GM23248 (cell line): ENCODE results near the gene VASP. TPM values are rescaled to one million over a fixed set of nuclear protein-coding genes. Genes with fewer than 3 reads are reported as not detected.
A peak's percentile ranks its signal among the peaks of the same experiment; 100 is the strongest.

ENCODE experiments used
- DNase-seq: peaks from one replicate; pipeline ENCODE4 v3.0.0-alpha.2; 2015
- H2AFZ ChIP-seq: fragments of 200-600 bp; sonication (generic); 2 replicates; pipeline ENCODE4 v1.6.1; 2016; ENCODE audit warnings: antibody characterized with exemption
- H3F3A ChIP-seq: fragments of 200-600 bp; sonication (generic); 2 replicates; pipeline ENCODE4 v1.6.1; 2016; ENCODE audit warnings: mild to moderate bottlenecking, antibody characterized with exemption, mixed run types; ENCODE audit not compliant: insufficient read depth
- H3K27ac ChIP-seq: fragments of 200-600 bp; sonication (generic); 2 replicates; pipeline ENCODE4 v1.5.1; 2016; ENCODE audit warnings: mild to moderate bottlenecking
- H3K27me3 ChIP-seq: fragments of 200-600 bp; sonication (generic); replicated peaks from 2 replicates; pipeline ENCODE4 v1.6.1; 2016; ENCODE audit warnings: mild to moderate bottlenecking; ENCODE audit not compliant: insufficient read depth
- H3K36me3 ChIP-seq: fragments of 200-600 bp; sonication (generic); 2 replicates; pipeline ENCODE4 v1.6.1; 2016; ENCODE audit warnings: low read depth, mild to moderate bottlenecking
- H3K4me1 ChIP-seq: fragments of 200-600 bp; sonication (generic); 2 replicates; pipeline ENCODE4 v1.6.1; 2016; ENCODE audit warnings: mild to moderate bottlenecking; ENCODE audit not compliant: insufficient read depth
- H3K4me2 ChIP-seq: fragments of 200-600 bp; sonication (generic); one replicate; pipeline ENCODE4 v1.6.1; 2016; ENCODE audit warnings: mild to moderate bottlenecking; ENCODE audit not compliant: unreplicated experiment
- H3K4me3 ChIP-seq: fragments of 200-600 bp; sonication (generic); 2 replicates; pipeline ENCODE4 v1.5.1; 2016; ENCODE audit warnings: mild to moderate bottlenecking
- H3K79me2 ChIP-seq: fragments of 200-600 bp; sonication (generic); 2 replicates; pipeline ENCODE4 v1.6.1; 2016; ENCODE audit warnings: mild to moderate bottlenecking; ENCODE audit not compliant: insufficient read depth
- H3K9ac ChIP-seq: fragments of 200-600 bp; sonication (generic); 2 replicates; pipeline ENCODE4 v1.6.1; 2016; ENCODE audit warnings: mild to moderate bottlenecking
- H3K9me2 ChIP-seq: fragments of 200-600 bp; sonication (generic); 2 replicates; pipeline ENCODE4 v1.6.1; 2016; ENCODE audit warnings: mixed run types, mild to moderate bottlenecking, moderate library complexity; ENCODE audit not compliant: insufficient read depth
- H3K9me3 ChIP-seq: fragments of 200-600 bp; sonication (generic); one replicate; pipeline ENCODE4 v1.6.1; 2017; ENCODE audit warnings: low read depth
- H4K20me1 ChIP-seq: fragments of 200-600 bp; sonication (generic); 2 replicates; pipeline ENCODE4 v1.6.0; 2016; ENCODE audit not compliant: insufficient read depth
- EZH2 ChIP-seq: fragments of 200-600 bp; sonication (generic); IDR thresholded peaks from 2 replicates; pipeline ENCODE4 v1.6.1; 2018; ENCODE audit warnings: antibody characterized with exemption, mild to moderate bottlenecking; ENCODE audit not compliant: insufficient read depth, poor library complexity, severe bottlenecking
- EZH2phosphoT487 ChIP-seq: fragments of 200-600 bp; sonication (generic); IDR thresholded peaks from 2 replicates; pipeline ENCODE4 v1.6.1; 2018; ENCODE audit warnings: antibody characterized with exemption, moderate library complexity, mild to moderate bottlenecking, low read depth; ENCODE audit not compliant: insufficient read depth
- WGBS, 2 experiments: methylation state at CpG; one replicate each; pipeline ENCODE4 v1.1.6; 2015 to 2017; ENCODE audit warnings: low lambda C conversion rate in 2 of 2, low coverage in 1 of 2; ENCODE audit errors: missing lambda C conversion rate in 2 of 2; 5-methylcytosine and 5-hydroxymethylcytosine counted together
- in situ Hi-C: fragments of 300-500 bp; cut with MboI; formaldehyde crosslinking; loops from 2 replicates; pipeline ENCODE4 v1.15.0; 2020
- polyA plus RNA-seq: library from polyadenylated mRNA; unstranded; fragments of >200 nt; fragmentation: Nextera tagmentation; extraction: Ambion mirVana; gene quantifications from 2 replicates; pipeline ENCODE4 v1.2.1, GENCODE V29; 2016
- total RNA-seq: library from RNA; depleted of rRNA; stranded (reverse); fragments of >200 nt; shearing (Covaris generic); gene quantifications from 2 replicates; pipeline ENCODE4 v1.2.3, GENCODE V29; 2014

The VASP gene
- total and polyA plus RNA-seq, 2 experiments from 2014 or later = 31.9 to 135 TPM

GRCh38 chr19:45463241-45463640 lies 44.0 kb upstream of the VASP start:
- no peak for TF ChIP-seq EZH2
- TF ChIP-seq EZH2phosphoT487 = no peak
- no peak overlapping the region for H3K27ac ChIP-seq
- 90 to 96% methylated on average over 4 of the region's 4 CpGs for WGBS, 2 experiments

DNA sequence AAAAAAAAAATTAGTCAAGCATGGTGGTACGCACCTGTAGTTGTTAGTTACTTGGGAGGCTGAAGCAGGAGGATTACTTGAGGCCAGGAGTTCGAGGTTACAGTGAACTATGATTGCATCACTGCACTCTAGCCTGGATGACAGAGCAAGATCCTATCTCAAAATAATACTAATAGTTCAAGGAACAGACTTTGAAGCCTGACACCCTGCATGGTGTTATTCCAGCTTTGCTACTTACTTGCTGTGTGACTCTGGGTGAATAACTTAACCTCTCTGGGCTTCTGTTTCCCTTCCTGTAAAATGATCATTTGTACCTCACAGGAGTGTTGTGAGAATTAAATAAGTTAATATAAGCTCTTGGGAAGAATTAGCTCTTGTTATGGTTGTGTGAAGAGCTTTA lies 43.0 kb upstream of the VASP start:
- no peak overlapping the region for H3K4me2 ChIP-seq
- peaks cover 8% of the 10 kb centered on the region; the same call in 1 of the 2 replicates for H3K79me2 ChIP-seq
- H3K36me3 ChIP-seq = no peaks in the 10 kb centered on the region
- no peaks in the 10 kb centered on the region; the same call in 1 of the 2 replicates for H3F3A ChIP-seq
- H3K27me3 ChIP-seq = no peaks in the 10 kb centered on the region
- no peaks in the 10 kb centered on the region for H3K9me3 ChIP-seq
- H3K4me1 ChIP-seq = no peaks in the 10 kb centered on the region
- H4K20me1 ChIP-seq = no peaks in the 10 kb centered on the region
- no peak overlapping the region for H3K9ac ChIP-seq
- TF ChIP-seq EZH2 (no peak), EZH2phosphoT487 (no peak)
- no peak for DNase-seq
- no peak overlapping the region for H2AFZ ChIP-seq
- H3K4me3 ChIP-seq = no peak overlapping the region
- H3K27ac ChIP-seq = no peak overlapping the region
- 96 to 98% methylated on average over 2 of the region's 2 CpGs for WGBS, 2 experiments
- H3K9me2 ChIP-seq = no peaks in the 10 kb centered on the region
- in situ Hi-C loops = no loop called here

More at GRCh38 chr19:45463241-45463640, 44.0 kb upstream of the VASP start:
- Histone ChIP-seq H2AFZ (no peak overlapping the region), H3K79me2 (peaks cover 3% of the 10 kb centered on the region; the same call in 1 of the 2 replicates), H3K4me1 (no peaks in the 10 kb centered on the region), H3K9me2 (no peaks in the 10 kb centered on the region), H3F3A (no peaks in the 10 kb centered on the region; the same call in 1 of the 2 replicates), H4K20me1 (no peaks in the 10 kb centered on the region), H3K9ac (no peak overlapping the region), H3K4me2 (no peak overlapping the region), H3K9me3 (no peaks in the 10 kb centered on the region), H3K4me3 (no peak overlapping the region), H3K36me3 (no peaks in the 10 kb centered on the region), H3K27me3 (no peaks in the 10 kb centered on the region)
- in situ Hi-C loops = no loop called here
- DNase-seq = no peak

GRCh38 chr19:45464852-45465441 lies 42.3 kb upstream of the VASP start:
- Histone ChIP-seq H3K79me2 (peaks cover 10% of the 10 kb centered on the region), H3F3A (no peaks in the 10 kb centered on the region; the same call in 1 of the 2 replicates), H3K36me3 (no peaks in the 10 kb centered on the region), H3K9me2 (no peaks in the 10 kb centered on the region), H3K4me1 (peaks cover 2% of the 10 kb centered on the region; the same call in 1 of the 2 replicates), H3K27ac (no peak overlapping the region), H2AFZ (no peak overlapping the region), H3K27me3 (no peaks in the 10 kb centered on the region), H3K9ac (no peak overlapping the region), H3K9me3 (no peaks in the 10 kb centered on the region), H3K4me3 (no peak overlapping the region), H4K20me1 (no peaks in the 10 kb centered on the region), H3K4me2 (no peak overlapping the region)
- WGBS, 2 experiments = 61 to 69% methylated on average over 8 of the region's 8 CpGs
- TF ChIP-seq EZH2 = no peak
- no peak for TF ChIP-seq EZH2phosphoT487
- in situ Hi-C loops = no loop called here
- peak; percentile 30 for DNase-seq

GRCh38 chr19:45467115-45467455 lies 40.2 kb upstream of the VASP start:
- peak overlapping the region; percentile 100 for H3K9ac ChIP-seq
- TF ChIP-seq EZH2phosphoT487 (no peak), EZH2 (no peak)
- H3K27ac ChIP-seq = peak overlapping the region; percentile 100
- H3K4me2 ChIP-seq = peak overlapping the region; percentile 100
- peak overlapping the region; percentile 96 for H3K4me3 ChIP-seq
- 2% methylated on average over 11 of the region's 11 CpGs for whole genome bisulfite sequencing, 2 experiments
- no peaks in the 10 kb centered on the region; the same call in 1 of the 2 replicates for H3F3A ChIP-seq
- no peaks in the 10 kb centered on the region for H3K36me3 ChIP-seq
- H3K79me2 ChIP-seq = peaks cover 27% of the 10 kb centered on the region
- H3K9me3 ChIP-seq = no peaks in the 10 kb centered on the region
- peak overlapping the region; percentile 90 for H2AFZ ChIP-seq
- H4K20me1 ChIP-seq = no peaks in the 10 kb centered on the region
- peak; percentile 63 for DNase-seq
- no peaks in the 10 kb centered on the region for H3K9me2 ChIP-seq
- in situ Hi-C loops = no loop called here
- H3K27me3 ChIP-seq = no peaks in the 10 kb centered on the region
- peaks cover 10% of the 10 kb centered on the region; the same call in 1 of the 2 replicates for H3K4me1 ChIP-seq
